ENCODE data around the gene TTC38. TPM values are rescaled to one million over a fixed set of nuclear protein-coding genes. Genes with fewer than 3 reads are reported as not detected.

The TTC38 gene
- total RNA-seq, 1 donor from 2014 or later = 60.7 TPM

DNA sequence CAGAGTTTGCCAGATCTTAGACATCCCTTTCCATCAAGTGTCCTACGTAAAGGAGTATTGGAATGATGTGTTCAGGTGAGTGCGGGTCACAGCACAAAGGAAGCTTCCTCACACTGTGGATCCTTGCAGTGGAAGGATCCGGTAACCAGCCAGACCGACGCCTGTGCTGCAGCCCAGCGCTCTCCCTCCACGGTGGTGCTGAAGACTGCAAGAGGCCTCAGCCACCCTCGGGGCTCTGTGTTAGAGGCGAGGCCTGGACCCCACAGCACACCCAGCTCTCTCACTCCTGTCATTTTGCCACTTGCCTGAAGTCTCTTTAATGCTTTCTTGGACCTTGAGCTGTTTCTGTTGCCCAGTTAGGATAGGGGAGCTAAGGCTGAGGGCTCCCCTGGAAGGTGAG is 70.1 kb downstream of the TTC38 start:
- TF ChIP-seq, protein P1, sequence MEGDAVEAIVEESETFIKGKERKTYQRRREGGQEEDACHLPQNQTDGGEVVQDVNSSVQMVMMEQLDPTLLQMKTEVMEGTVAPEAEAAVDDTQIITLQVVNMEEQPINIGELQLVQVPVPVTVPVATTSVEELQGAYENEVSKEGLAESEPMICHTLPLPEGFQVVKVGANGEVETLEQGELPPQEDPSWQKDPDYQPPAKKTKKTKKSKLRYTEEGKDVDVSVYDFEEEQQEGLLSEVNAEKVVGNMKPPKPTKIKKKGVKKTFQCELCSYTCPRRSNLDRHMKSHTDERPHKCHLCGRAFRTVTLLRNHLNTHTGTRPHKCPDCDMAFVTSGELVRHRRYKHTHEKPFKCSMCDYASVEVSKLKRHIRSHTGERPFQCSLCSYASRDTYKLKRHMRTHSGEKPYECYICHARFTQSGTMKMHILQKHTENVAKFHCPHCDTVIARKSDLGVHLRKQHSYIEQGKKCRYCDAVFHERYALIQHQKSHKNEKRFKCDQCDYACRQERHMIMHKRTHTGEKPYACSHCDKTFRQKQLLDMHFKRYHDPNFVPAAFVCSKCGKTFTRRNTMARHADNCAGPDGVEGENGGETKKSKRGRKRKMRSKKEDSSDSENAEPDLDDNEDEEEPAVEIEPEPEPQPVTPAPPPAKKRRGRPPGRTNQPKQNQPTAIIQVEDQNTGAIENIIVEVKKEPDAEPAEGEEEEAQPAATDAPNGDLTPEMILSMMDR (conservative IDR thresholded peaks at IDR 0.05; ENCODE audit: low read depth, low read length) = no peak
- H3K4me3 ChIP-seq (ENCODE audit: low read depth, low read length) = no peak overlapping the region
- DNase-seq (ENCODE audit: low read depth) = no peak

- no peak for DNase-seq (ENCODE audit: low read depth)
- TF ChIP-seq, protein P1 (conservative IDR thresholded peaks at IDR 0.05; ENCODE audit: low read depth, low read length) = no peak
- H3K4me3 ChIP-seq (ENCODE audit: low read depth, low read length) = no peak overlapping the region
Observed at GRCh38 chr22:46338636-46339035, 70.8 kb downstream of the TTC38 start.

- TF ChIP-seq, protein P1 (conservative IDR thresholded peaks at IDR 0.05; ENCODE audit: low read depth, low read length) = no peak
Observed at GRCh38 chr22:46339956-46340355, 72.1 kb downstream of the TTC38 start.

GRCh38 chr22:46340676-46341075 is 72.9 kb downstream of the TTC38 start:
- no peak for DNase-seq (ENCODE audit: low read depth)
- TF ChIP-seq, protein P1 (conservative IDR thresholded peaks at IDR 0.05; ENCODE audit: low read depth, low read length) = no peak
- H3K4me3 ChIP-seq (ENCODE audit: low read depth, low read length) = no peak overlapping the region

More at GRCh38 chr22:46339956-46340355, 72.1 kb downstream of the TTC38 start:
- no peak overlapping the region for H3K4me3 ChIP-seq (ENCODE audit: low read depth, low read length)
- no peak for DNase-seq (ENCODE audit: low read depth)

Other genes with a start within 250 kb of the TTC38 start
- 3.3 and 18.5 TPM in 2 replicates for gene PPARA, start 117.5 kb upstream of the TTC38 start, total RNA-seq
- gene CDPF1, start 17.7 kb upstream of the TTC38 start, total RNA-seq = 7.0 and 10.3 TPM in 2 replicates
- not detected in 2 replicates for gene PKDREJ, start 4.7 kb upstream of the TTC38 start, total RNA-seq
- 18.2 and 35.8 TPM in 2 replicates for gene GTSE1, start 28.9 kb downstream of the TTC38 start, total RNA-seq
- 39.0 and 50.2 TPM in 2 replicates for gene TRMU, start 67.7 kb downstream of the TTC38 start, total RNA-seq

All from epithelial cell of proximal tubule (primary cell).